Stimulated activated CD8-positive, alpha-beta memory T cell treated with anti-CD3 and anti-CD28 coated beads, Interleukin-7, amount 100 ng/mL, for 1 hour (primary cell): ENCODE data around the gene EXD3.

Source experiments
- DNase-seq, 2 donors: peaks; one replicate each; pipeline ENCODE4 v3.0.0-alpha.2; 2020; ENCODE audit warnings: low read depth in 2 of 2

Gene EXD3

GRCh38 chr9:137365552-137366444 lies 57.2 kb downstream of the EXD3 start:
- DNase-seq, result no peak

- DNase-seq, result no peak
These were observed 57.9 kb downstream of the EXD3 start for GRCh38 chr9:137365056-137365455.

- no peak for DNase-seq
These were observed 63.1 kb downstream of the EXD3 start for GRCh38 chr9:137359850-137360249.

- no peak for DNase-seq
These were observed 64.8 kb downstream of the EXD3 start for GRCh38 chr9:137358126-137358525.

GRCh38 chr9:137357166-137357565 lies 65.8 kb downstream of the EXD3 start:
- DNase-seq, result no peak

GRCh38 chr9:137355761-137356365 lies 67.1 kb downstream of the EXD3 start:
- DNase-seq, result no peak

GRCh38 chr9:137354845-137355760 lies 67.9 kb downstream of the EXD3 start:
- DNase-seq, result no peak

GRCh38 chr9:137354153-137354844 lies 68.7 kb downstream of the EXD3 start:
- DNase-seq, result no peak

GRCh38 chr9:137353223-137354152 lies 69.5 kb downstream of the EXD3 start:
- DNase-seq, result no peak

- DNase-seq, result no peak
These were observed 70.3 kb downstream of the EXD3 start for GRCh38 chr9:137352511-137353222.

GRCh38 chr9:137351781-137352501 lies 71.0 kb downstream of the EXD3 start:
- DNase-seq, result no peak

GRCh38 chr9:137350696-137351584 lies 72.0 kb downstream of the EXD3 start:
- no peak for DNase-seq

GRCh38 chr9:137349471-137350033 lies 73.4 kb downstream of the EXD3 start:
- no peak for DNase-seq

GRCh38 chr9:137348769-137349470 lies 74.0 kb downstream of the EXD3 start:
- no peak for DNase-seq

- DNase-seq, result no peak
These were observed 75.0 kb downstream of the EXD3 start for GRCh38 chr9:137347928-137348327.

GRCh38 chr9:137342482-137342881 lies 80.5 kb downstream of the EXD3 start:
- no peak for DNase-seq

GRCh38 chr9:137341227-137341626 lies 81.7 kb downstream of the EXD3 start:
- DNase-seq, result no peak
